ENCODE measurements around the gene DGKQ. TPM values are rescaled to one million over a fixed set of nuclear protein-coding genes. Genes with fewer than 3 reads are reported as not detected.

The DGKQ gene
- total and polyA plus RNA-seq, 2 experiments from 2014 or later: 15.1 to 17.1 TPM

DNA sequence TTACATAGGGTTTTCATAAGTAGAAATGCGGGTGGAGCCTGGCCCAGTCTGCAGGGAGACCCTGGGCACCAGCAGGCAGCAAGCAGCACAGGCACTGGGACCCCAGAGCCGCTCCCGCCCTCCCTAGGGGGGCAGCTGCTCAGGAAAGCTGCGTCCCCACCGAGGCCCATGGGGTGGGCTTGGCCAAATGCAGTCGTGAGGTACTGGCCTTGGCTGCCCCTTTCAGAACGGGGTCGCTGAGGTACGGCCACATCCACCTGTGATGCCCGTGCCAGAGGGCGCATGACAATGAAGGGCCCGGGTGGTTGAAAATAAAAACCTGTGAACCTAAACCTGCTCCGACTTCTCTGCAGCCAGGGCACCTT, 24.5 kb downstream of the DGKQ start:
- Histone ChIP-seq H3K27ac (no peak overlapping the region), H3K4me1 (ENCODE audit: low read depth) (peaks cover 7% of the 10 kb centered on the region), H3K9me3 (ENCODE audit: low read depth) (no peaks in the 10 kb centered on the region), H3K4me3 (no peak overlapping the region), H3K36me3 (no peaks in the 10 kb centered on the region), H3K27me3 (no peaks in the 10 kb centered on the region)
- TF ChIP-seq, protein P1, sequence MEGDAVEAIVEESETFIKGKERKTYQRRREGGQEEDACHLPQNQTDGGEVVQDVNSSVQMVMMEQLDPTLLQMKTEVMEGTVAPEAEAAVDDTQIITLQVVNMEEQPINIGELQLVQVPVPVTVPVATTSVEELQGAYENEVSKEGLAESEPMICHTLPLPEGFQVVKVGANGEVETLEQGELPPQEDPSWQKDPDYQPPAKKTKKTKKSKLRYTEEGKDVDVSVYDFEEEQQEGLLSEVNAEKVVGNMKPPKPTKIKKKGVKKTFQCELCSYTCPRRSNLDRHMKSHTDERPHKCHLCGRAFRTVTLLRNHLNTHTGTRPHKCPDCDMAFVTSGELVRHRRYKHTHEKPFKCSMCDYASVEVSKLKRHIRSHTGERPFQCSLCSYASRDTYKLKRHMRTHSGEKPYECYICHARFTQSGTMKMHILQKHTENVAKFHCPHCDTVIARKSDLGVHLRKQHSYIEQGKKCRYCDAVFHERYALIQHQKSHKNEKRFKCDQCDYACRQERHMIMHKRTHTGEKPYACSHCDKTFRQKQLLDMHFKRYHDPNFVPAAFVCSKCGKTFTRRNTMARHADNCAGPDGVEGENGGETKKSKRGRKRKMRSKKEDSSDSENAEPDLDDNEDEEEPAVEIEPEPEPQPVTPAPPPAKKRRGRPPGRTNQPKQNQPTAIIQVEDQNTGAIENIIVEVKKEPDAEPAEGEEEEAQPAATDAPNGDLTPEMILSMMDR (IDR thresholded peaks at IDR 0.05; ENCODE audit: low read depth, low read length): no peak
- DNase-seq (ENCODE audit: low read depth in 1 of 2, low spot score in 1 of 2): no peak

DNA sequence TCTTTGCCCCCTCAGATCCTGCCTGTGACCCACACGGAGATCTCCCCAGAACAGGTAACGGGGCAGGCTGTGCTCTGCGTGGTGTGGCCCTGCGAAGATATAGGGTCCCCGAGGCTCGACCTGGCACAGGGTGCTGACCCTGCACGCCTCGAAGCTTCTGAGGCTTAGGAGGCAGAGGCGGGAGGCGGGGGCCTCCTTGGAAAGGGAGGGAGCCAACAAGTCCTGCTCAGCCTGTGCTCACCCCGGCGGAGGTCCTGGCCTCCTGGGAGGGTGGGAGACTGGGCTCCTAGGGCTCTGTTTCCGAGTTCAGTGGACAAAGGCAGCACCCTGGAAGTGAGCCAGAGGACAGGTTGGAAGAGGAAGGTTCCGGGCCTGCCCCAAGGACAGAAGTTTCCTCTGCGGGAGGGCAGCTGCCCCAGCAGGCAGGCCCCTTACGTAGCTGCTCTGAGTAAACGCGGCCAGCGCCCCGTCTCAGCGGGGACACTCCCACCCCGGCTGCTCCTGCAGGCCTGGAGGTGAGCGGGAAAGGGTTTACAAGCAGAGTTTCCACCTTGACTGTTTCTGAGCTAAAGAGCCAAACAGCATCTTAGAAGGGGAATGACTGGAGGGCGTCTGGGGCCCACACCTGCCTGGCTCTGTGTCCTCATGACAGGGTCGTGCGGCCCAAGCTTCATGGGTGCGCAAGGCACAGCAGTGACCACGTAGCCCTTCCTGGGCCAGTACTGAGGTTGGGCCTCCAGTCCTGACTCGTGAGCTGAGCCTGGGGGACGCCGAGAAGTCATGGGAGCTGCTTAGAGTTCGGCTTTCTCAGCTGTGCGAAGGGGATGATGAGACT, 25.1 kb downstream of the DGKQ start:
- DNase-seq (ENCODE audit: low read depth in 1 of 2, low spot score in 1 of 2): no peak
- H3K4me1 ChIP-seq (ENCODE audit: low read depth): peaks cover 7% of the 10 kb centered on the region

DNA sequence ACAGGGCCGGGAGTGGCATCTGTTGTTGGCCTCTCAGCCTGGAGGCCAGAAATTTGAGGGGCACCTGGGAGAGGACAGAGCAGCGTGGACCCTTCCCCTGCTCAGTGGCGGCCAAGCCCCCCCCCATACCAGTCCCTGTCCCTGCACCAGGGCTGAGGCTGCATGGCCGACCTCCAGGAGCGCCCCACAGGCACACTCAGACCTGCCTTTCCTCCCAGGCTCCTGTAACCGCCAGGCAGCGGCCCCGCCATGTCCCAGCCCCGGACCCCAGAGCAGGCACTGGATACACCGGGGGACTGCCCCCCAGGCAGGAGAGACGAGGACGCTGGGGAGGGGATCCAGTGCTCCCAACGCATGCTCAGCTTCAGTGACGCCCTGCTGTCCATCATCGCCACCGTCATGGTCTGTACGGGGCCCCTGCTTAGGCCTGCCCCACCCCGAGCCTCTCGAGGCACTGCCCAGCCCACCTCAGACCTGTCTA, 25.8 kb downstream of the DGKQ start:
- TF ChIP-seq, protein P1 (IDR thresholded peaks at IDR 0.05; ENCODE audit: low read depth, low read length): no peak
- Histone ChIP-seq H3K36me3 (no peaks in the 10 kb centered on the region), H3K9me3 (ENCODE audit: low read depth) (no peaks in the 10 kb centered on the region), H3K4me1 (ENCODE audit: low read depth) (peaks cover 7% of the 10 kb centered on the region), H3K27ac (no peak overlapping the region), H3K4me3 (no peak overlapping the region), H3K27me3 (no peaks in the 10 kb centered on the region)
- DNase-seq (ENCODE audit: low read depth in 1 of 2, low spot score in 1 of 2): no peak

More for the DNA sequence above, 25.1 kb downstream of the DGKQ start:
- no peak overlapping the region for H3K27ac ChIP-seq
- H3K4me3 ChIP-seq: no peak overlapping the region
- H3K27me3 ChIP-seq: no peaks in the 10 kb centered on the region
- TF ChIP-seq, protein P1 (IDR thresholded peaks at IDR 0.05; ENCODE audit: low read depth, low read length): no peak
- no peaks in the 10 kb centered on the region for H3K9me3 ChIP-seq (ENCODE audit: low read depth)
- H3K36me3 ChIP-seq: no peaks in the 10 kb centered on the region

DNA sequence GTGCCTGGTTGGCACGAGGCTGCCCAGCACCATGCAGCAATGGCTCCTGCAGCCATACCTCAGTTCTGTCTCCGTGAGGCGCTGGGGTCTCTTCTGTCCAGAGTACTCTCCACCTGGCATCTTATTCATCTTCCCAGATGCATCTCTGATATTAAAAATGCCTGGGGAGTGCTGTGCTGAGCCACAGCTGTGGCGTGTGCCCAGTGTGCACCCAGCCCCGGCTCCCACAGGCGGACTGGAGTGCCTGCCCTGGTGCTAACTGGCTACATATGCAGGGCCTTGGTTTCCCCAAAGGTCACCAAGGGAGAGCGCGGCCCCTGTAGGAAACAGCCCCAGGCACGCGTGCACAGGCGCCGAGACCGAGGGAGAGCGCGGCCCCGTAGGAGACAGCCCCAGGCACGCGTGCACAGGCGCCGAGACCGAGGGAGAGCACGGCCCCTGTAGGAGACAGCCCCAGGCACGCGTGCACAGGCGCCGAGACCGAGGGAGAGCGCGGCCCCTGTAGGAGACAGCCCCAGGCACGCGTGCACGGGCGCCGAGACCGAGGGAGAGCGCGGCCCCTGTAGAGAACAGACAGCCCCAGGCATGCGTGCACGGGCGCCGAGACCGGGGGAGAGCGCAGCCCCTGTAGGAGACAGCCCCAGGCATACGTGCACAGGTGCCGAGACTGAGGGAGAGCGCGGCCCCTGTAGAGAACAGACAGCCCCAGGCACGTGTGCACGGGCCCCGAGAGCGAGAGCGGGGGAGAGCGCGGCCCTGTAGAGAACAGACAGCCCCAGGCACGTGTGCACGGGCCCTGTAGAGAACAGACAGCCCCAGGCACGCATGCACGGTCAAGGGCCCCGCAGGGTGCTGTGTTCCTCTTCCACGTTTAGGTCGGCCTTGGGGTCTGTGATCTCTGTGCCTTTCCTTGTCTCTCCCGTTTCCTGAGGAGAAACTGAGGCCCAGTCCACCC, 26.6 kb downstream of the DGKQ start:
- no peak overlapping the region for H3K4me3 ChIP-seq
- no peaks in the 10 kb centered on the region for H3K27me3 ChIP-seq
- no peaks in the 10 kb centered on the region for H3K9me3 ChIP-seq (ENCODE audit: low read depth)
- H3K4me1 ChIP-seq (ENCODE audit: low read depth): peaks cover 7% of the 10 kb centered on the region
- no peaks in the 10 kb centered on the region for H3K36me3 ChIP-seq
- DNase-seq (ENCODE audit: low read depth in 1 of 2, low spot score in 1 of 2): no peak
- no peak overlapping the region for H3K27ac ChIP-seq
- TF ChIP-seq, protein P1 (IDR thresholded peaks at IDR 0.05; ENCODE audit: low read depth, low read length): no peak

DNA sequence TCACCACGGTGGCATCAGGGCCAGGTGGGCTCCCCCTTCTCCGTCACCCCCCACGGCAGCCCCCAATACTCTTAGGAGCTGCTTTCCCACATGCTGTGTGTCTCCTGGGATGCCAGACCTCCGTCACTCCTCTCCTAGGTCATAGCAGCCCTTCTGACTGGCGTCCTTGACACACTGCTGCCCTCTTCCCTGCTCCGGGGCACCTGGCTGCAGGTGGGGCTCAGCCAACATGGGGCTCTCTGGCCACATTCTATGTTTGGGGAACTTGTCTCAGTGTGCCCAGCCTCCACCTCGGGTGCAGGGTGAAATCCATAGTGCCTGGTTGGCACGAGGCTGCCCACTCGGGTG, 27.3 kb downstream of the DGKQ start:
- H3K36me3 ChIP-seq: no peaks in the 10 kb centered on the region
- H3K27ac ChIP-seq: no peak overlapping the region
- H3K9me3 ChIP-seq (ENCODE audit: low read depth): no peaks in the 10 kb centered on the region
- no peaks in the 10 kb centered on the region for H3K27me3 ChIP-seq
- no peak overlapping the region for H3K4me3 ChIP-seq
- TF ChIP-seq, protein P1 (IDR thresholded peaks at IDR 0.05; ENCODE audit: low read depth, low read length): no peak
- peaks cover 3% of the 10 kb centered on the region for H3K4me1 ChIP-seq (ENCODE audit: low read depth)
- no peak for DNase-seq (ENCODE audit: low read depth in 1 of 2, low spot score in 1 of 2)

All from cardiac muscle cell (in vitro differentiated cells and primary cell).